NT2/D1 (cell line): ENCODE data around the gene INSR.

Experiments
- DNase-seq: peaks from one replicate; pipeline ENCODE4 v3.0.0-alpha.2; 2011; ENCODE audit warnings: low read depth, low spot score
- H3K27me3 ChIP-seq: 2 replicates; pipeline ENCODE4 v1.6.0; 2011; ENCODE audit warnings: mild to moderate bottlenecking; ENCODE audit not compliant: insufficient read length, insufficient read depth
- H3K36me3 ChIP-seq: 2 replicates; pipeline ENCODE4 v1.6.1; 2011; ENCODE audit warnings: mild to moderate bottlenecking, low read length, mixed read lengths; ENCODE audit not compliant: insufficient read depth, insufficient read length
- H3K4me1 ChIP-seq: 2 replicates; pipeline ENCODE4 v1.5.1; 2011; ENCODE audit not compliant: insufficient read depth, insufficient read length
- H3K4me3 ChIP-seq: 2 replicates; pipeline ENCODE4 v1.5.1; 2011; ENCODE audit warnings: low read depth; ENCODE audit not compliant: insufficient read length
- H3K9ac ChIP-seq: 2 replicates; pipeline ENCODE4 v1.6.0; 2011; ENCODE audit warnings: low read depth; ENCODE audit not compliant: insufficient read length
- H3K9me3 ChIP-seq: 2 replicates; pipeline ENCODE4 v1.5.1; 2011; ENCODE audit warnings: mild to moderate bottlenecking, low read length; ENCODE audit not compliant: insufficient read depth
- SUZ12 ChIP-seq: IDR thresholded peaks from 2 replicates; pipeline ENCODE4 v1.6.1; 2011; ENCODE audit not compliant: insufficient read length, insufficient read depth; ENCODE audit errors: extremely low read depth
- YY1 ChIP-seq: IDR thresholded peaks from 2 replicates; pipeline ENCODE4 v1.6.1; 2011; ENCODE audit not compliant: insufficient read length, insufficient read depth
- ZNF274 ChIP-seq: IDR thresholded peaks from 2 replicates; pipeline ENCODE4 v1.6.1; 2011; ENCODE audit warnings: mild to moderate bottlenecking, low read depth, low read length

Gene INSR

DNA sequence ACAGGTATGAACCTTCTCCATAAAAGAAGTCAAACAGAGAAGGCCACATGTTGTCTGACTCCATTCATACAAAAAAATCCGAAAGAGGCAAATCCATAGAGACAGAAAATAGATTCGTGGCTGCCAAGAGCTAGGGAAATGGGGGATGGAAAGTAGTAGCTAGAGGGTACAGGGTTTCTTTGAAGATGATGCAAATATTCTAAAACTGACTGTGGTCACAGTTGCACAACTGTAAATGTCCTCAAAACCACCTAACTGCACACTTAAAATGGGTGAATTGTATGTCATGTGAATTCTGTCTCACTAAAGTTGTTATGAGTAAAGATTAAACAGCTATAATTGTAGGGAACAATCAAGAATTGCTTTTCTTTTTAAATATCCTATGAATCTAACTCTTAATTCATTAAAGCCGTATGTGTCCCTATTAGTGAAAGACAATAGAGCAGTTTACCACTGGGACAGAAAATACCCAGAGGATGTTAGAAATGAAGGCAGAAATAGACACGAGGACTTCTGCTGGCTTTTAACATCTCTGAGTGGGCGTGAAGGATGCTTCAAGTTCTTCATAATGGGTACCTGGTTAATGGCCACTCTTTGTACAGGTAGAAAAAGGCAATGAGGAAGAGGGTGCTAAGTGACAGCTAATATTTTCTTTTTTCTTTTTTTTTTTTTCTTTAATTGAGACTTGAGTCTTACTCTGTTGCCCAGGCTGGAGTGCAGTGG is 21.2 kb downstream of the INSR start:
- no peak for DNase-seq

DNA sequence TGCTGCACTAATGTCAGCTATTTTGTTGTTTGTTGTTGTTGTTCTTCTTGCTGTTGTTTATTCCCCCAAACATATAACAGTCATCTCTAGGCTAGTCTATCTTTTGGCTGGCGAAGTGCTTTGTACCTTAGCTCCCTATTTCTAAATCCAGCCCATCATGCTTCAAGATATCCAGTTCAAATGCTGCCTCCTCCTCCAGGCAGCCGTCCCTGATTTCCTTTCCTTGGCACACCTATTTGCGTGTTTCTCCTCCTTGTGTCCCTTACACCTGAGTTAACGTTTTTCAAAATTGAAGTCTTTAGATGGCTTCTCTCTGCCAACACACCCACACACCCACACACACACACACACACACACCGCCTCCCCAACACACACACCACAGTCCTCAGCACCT is 25.5 kb downstream of the INSR start:
- Histone ChIP-seq H3K27me3 (no peaks in the 10 kb centered on the region), H3K9ac (no peak overlapping the region), H3K9me3 (0 out of 2 replicates have a peak, but pooled peaks cover 5% of the 10 kb centered on the region), H3K4me3 (no peak overlapping the region), H3K4me1 (no peaks in the 10 kb centered on the region), H3K36me3 (peaks cover 10% of the 10 kb centered on the region)
- no peak for DNase-seq
- TF ChIP-seq SUZ12, result no peak
- TF ChIP-seq ZNF274, result no peak
- no peak for TF ChIP-seq YY1

More for the DNA sequence above, 21.2 kb downstream of the INSR start:
- no peaks in the 10 kb centered on the region for H3K36me3 ChIP-seq
- H3K9me3 ChIP-seq, result no peaks in the 10 kb centered on the region
- H3K4me3 ChIP-seq, result no peak overlapping the region
- no peak overlapping the region for H3K9ac ChIP-seq
- H3K4me1 ChIP-seq, result peaks cover 2% of the 10 kb centered on the region
- no peaks in the 10 kb centered on the region for H3K27me3 ChIP-seq
- TF ChIP-seq SUZ12, result no peak
- no peak for TF ChIP-seq ZNF274
- TF ChIP-seq YY1, result no peak

DNA sequence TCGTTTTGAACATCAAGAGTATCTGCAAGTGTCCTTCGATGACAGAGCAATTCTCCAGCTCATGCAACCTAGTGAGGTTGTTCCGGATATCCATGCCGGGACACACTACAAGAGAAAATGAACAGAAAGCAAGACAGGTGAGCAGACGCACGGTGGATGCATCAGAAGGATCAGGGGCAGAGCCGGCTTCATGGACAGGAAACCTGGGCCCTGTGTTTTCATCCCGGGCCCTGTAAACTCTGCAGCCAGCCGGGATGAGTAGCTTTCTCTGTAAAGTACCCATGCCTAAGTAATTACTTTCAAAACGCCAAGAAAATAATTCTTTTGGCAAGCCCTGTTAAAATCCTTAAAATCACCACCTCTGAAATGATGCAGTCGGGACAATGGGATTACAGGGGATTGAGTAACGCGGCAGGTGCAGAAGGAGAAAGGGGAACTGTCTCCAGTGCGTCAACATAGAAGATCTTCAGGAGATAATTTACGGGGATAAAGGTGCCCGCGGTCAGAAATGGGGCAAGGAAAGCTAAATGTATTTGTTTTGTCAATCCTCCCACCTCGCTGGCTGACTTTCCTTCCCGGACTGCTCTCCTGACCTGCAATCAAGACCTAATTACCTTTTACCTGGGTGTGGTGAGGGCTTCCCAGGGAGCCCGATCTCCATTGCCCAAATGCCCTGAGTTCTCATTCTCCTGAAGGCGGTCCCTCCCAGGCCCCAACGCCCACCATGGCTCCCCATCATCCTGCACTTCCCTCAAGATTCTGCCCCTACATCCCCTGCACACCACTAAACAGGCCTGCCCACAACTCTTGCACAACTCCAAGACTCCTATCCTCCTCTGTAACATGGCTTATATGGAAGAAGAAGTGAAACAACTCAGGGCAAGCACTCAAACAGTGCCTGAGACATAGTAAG is 26.2 kb downstream of the INSR start:
- TF ChIP-seq ZNF274, result no peak
- Histone ChIP-seq H3K9me3 (0 out of 2 replicates have a peak, but pooled peaks cover 5% of the 10 kb centered on the region), H3K4me1 (no peaks in the 10 kb centered on the region), H3K9ac (no peak overlapping the region), H3K36me3 (peaks cover 10% of the 10 kb centered on the region), H3K27me3 (no peaks in the 10 kb centered on the region), H3K4me3 (no peak overlapping the region)
- no peak for DNase-seq

DNA sequence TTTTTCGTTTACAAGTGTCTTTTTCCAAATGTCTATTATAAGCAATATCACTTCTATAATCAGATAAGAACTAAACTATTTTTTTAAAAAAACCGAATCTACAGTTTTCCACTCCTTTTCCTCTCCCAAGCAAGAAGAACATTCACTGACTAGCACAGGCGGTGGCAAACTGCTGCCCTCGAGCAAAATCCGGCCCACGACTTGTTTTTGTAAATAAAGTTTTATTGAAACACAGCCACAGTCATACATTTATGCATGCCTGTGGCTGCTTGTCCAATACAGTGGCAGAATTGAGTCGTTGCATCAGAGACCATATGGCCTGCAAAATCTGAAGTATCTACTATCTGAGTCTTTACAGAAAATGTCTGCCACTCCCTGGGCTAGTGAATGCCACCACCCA is 27.4 kb downstream of the INSR start:
- H3K4me1 ChIP-seq, result peaks cover 5% of the 10 kb centered on the region
- no peaks in the 10 kb centered on the region for H3K27me3 ChIP-seq
- TF ChIP-seq YY1 (no peak), SUZ12 (no peak), ZNF274 (no peak)
- DNase-seq, result no peak
- no peak overlapping the region for H3K4me3 ChIP-seq
- no peak overlapping the region for H3K9ac ChIP-seq
- 0 out of 2 replicates have a peak, but pooled peaks cover 5% of the 10 kb centered on the region for H3K9me3 ChIP-seq
- peaks cover 10% of the 10 kb centered on the region for H3K36me3 ChIP-seq

DNA sequence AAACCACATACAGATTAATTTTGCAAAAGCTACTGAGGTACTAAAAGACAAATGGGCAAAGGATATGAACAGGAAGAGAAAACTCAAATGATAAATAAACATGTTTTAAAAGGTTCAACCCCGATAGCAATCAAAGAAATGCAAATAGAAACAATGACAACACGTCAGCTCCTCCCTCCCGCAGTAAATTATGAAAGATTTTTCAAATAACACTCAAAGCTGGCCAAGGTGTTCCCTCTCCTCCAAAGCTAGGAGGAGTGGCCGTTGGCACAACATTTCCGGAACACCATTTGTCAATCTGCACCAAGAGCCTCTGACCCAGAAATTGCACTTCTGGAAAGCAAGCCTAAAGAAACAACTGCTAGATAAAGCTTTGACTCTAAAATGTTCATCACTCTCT is 28.3 kb downstream of the INSR start:
- H3K9ac ChIP-seq, result no peak overlapping the region

DNA sequence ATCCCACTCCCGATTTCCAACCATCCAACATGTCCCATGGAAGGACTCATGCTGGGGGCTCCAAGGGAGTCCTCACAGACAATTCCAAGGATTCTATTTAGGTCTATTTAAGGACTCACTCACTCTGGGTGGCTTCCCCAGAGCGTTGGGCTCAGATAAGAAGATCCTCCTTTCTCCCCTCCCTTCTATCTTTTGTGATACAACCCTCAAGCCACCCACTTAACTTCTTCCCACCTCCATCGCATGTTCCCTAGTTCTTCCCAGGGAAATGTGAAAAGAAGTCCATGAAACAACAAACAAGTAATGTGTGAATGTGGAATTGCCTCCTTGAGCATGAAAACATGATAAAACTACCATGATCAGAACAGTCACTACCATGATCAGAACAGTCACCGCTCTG is 29.4 kb downstream of the INSR start:
- Histone ChIP-seq H3K36me3 (peaks cover 10% of the 10 kb centered on the region), H3K9ac (no peak overlapping the region), H3K4me3 (no peak overlapping the region), H3K27me3 (no peaks in the 10 kb centered on the region), H3K4me1 (peaks cover 9% of the 10 kb centered on the region), H3K9me3 (0 out of 2 replicates have a peak, but pooled peaks cover 5% of the 10 kb centered on the region)
- DNase-seq, result no peak
- TF ChIP-seq ZNF274 (no peak), YY1 (no peak)

More for the DNA sequence above, 28.3 kb downstream of the INSR start:
- TF ChIP-seq YY1 (no peak), SUZ12 (no peak), ZNF274 (no peak)
- Histone ChIP-seq H3K27me3 (no peaks in the 10 kb centered on the region), H3K4me1 (peaks cover 5% of the 10 kb centered on the region), H3K36me3 (peaks cover 10% of the 10 kb centered on the region), H3K4me3 (no peak overlapping the region), H3K9me3 (0 out of 2 replicates have a peak, but pooled peaks cover 5% of the 10 kb centered on the region)
- DNase-seq, result no peak

DNA sequence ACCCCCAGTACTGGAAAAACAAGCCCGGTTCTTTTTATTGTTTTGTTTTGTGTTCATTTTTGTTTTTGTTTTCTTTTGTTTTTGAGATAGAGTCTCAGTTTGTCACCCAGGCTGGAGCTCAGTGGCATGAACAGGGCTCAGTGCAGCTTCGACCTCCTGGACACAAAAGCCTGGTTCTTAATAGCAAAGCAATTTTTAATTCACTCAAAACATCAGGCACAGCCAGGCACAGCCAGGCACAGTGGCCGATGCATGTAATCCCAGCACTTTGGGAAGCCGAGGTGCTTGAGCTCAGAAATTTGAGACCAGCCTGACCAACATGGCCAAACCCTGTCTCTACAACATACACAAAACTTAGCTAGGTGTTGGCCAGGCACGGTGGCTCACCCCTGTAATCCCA is 30.7 kb downstream of the INSR start:
- TF ChIP-seq ZNF274 (no peak), YY1 (no peak), SUZ12 (no peak)
- Histone ChIP-seq H3K36me3 (peaks cover 10% of the 10 kb centered on the region), H3K9ac (no peak overlapping the region), H3K27me3 (no peaks in the 10 kb centered on the region), H3K9me3 (0 out of 2 replicates have a peak, but pooled peaks cover 5% of the 10 kb centered on the region), H3K4me1 (peaks cover 9% of the 10 kb centered on the region), H3K4me3 (no peak overlapping the region)
- DNase-seq, result no peak
